ENCODE results near the gene PCDHGB5. TPM values are rescaled to one million over a fixed set of nuclear protein-coding genes. Genes with fewer than 3 reads are reported as not detected.

The PCDHGB5 gene
- total RNA-seq, 1 donor from 2014 or later, result 3.3 TPM

DNA sequence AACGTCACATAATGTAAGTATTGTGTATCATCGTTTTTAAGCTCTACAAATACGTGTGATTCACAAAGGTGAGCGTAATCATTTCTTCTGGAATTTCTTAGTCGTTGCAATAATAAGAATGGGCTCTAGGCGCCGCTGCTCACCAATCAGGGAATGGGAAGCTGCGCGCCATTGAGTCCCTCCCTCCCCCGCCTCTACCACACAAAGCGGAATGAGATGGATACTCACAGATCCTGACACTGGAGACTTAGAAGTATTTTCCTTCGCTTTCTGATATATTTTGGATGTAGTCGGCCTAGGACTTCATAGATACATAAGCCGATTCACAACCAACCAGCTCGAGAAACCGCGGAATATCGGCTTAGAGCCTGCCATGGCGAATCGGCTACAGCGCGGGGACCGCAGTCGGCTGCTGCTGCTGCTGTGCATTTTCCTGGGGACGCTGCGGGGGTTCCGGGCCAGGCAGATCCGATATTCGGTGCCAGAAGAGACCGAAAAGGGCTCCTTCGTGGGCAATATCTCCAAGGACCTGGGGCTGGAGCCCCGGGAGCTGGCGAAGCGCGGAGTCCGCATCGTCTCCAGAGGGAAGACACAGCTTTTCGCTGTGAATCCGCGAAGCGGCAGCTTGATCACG lies 23.2 kb downstream of the PCDHGB5 start, which contains the start of gene PCDHGA11:
PCDHGA11 (plus strand) TSS at position 197 of the 634 bp plus-strand sequence; CDS start at position 374, 177 bp downstream.

DNA sequence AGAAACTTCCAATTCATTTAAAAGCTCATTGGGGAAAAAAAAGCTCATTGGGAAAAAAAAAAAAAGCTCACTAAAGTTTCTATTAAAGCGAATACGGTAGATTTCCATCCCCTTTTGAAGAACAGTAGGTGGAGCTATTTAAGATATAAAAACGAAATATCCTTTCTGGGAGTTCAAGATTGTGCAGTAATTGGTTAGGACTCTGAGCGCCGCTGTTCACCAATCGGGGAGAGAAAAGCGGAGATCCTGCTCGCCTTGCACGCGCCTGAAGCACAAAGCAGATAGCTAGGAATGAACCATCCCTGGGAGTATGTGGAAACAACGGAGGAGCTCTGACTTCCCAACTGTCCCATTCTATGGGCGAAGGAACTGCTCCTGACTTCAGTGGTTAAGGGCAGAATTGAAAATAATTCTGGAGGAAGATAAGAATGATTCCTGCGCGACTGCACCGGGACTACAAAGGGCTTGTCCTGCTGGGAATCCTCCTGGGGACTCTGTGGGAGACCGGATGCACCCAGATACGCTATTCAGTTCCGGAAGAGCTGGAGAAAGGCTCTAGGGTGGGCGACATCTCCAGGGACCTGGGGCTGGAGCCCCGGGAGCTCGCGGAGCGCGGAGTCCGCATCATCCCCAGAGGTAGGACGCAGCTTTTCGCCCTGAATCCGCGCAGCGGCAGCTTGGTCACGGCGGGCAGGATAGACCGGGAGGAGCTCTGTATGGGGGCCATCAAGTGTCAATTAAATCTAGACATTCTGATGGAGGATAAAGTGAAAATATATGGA lies 32.8 kb downstream of the PCDHGB5 start, which contains the start of gene PCDHGA12:
PCDHGA12 (plus strand) TSS at position 176 of the 782 bp plus-strand sequence; CDS start at position 429, 253 bp downstream.

Other genes with a start within 250 kb of the PCDHGB5 start
- not detected in 2 replicates for gene PCDHB6, start 247.9 kb upstream of the PCDHGB5 start, total RNA-seq
- not detected in 2 replicates for gene PCDHB7, start 225.3 kb upstream of the PCDHGB5 start, total RNA-seq
- gene PCDHB8, start 220.2 kb upstream of the PCDHGB5 start, total RNA-seq, result not detected in 2 replicates
- 0.16 TPM in 1 of 2 replicates, not detected in the other for gene PCDHB16, start 215.6 kb upstream of the PCDHGB5 start, total RNA-seq
- 0.08 TPM in 1 of 2 replicates, not detected in the other for gene PCDHB9, start 210.8 kb upstream of the PCDHGB5 start, total RNA-seq
- under 0.01 and 0.04 TPM in 2 replicates for gene PCDHB10, start 205.6 kb upstream of the PCDHGB5 start, total RNA-seq
- gene PCDHB11, start 198.3 kb upstream of the PCDHGB5 start, total RNA-seq, result not detected in 2 replicates
- not detected in 2 replicates for gene PCDHB12, start 189.2 kb upstream of the PCDHGB5 start, total RNA-seq
- not detected in 2 replicates for gene PCDHB13, start 184.0 kb upstream of the PCDHGB5 start, total RNA-seq
- gene PCDHB14, start 174.6 kb upstream of the PCDHGB5 start, total RNA-seq, result 0.04 TPM in 1 of 2 replicates, not detected in the other
- 0.04 and 0.08 TPM in 2 replicates for gene PCDHB15, start 152.6 kb upstream of the PCDHGB5 start, total RNA-seq
- gene SLC25A2, start 93.9 kb upstream of the PCDHGB5 start, total RNA-seq, result not detected in 2 replicates
- 28.9 and 35.5 TPM in 2 replicates for gene TAF7, start 77.2 kb upstream of the PCDHGB5 start, total RNA-seq
- not detected in 2 replicates for gene PCDHGA1, start 67.4 kb upstream of the PCDHGB5 start, total RNA-seq
- gene PCDHGA2, start 59.2 kb upstream of the PCDHGB5 start, total RNA-seq, result 0.04 and 0.55 TPM in 2 replicates
- 0.04 and 0.08 TPM in 2 replicates for gene PCDHGA3, start 54.1 kb upstream of the PCDHGB5 start, total RNA-seq
- gene PCDHGB1, start 47.8 kb upstream of the PCDHGB5 start, total RNA-seq, result 0.23 and 0.38 TPM in 2 replicates
- 0.08 and 0.15 TPM in 2 replicates for gene PCDHGA4, start 42.9 kb upstream of the PCDHGB5 start, total RNA-seq
- 0.08 and 0.23 TPM in 2 replicates for gene PCDHGB2, start 38.0 kb upstream of the PCDHGB5 start, total RNA-seq
- under 0.01 TPM in 1 of 2 replicates, not detected in the other for gene PCDHGA5, start 33.8 kb upstream of the PCDHGB5 start, total RNA-seq
- 0.31 and 0.46 TPM in 2 replicates for gene PCDHGB3, start 27.7 kb upstream of the PCDHGB5 start, total RNA-seq
- 0.15 and 0.16 TPM in 2 replicates for gene PCDHGA6, start 24.1 kb upstream of the PCDHGB5 start, total RNA-seq
- gene PCDHGA7, start 15.2 kb upstream of the PCDHGB5 start, total RNA-seq, result 0.11 and 0.86 TPM in 2 replicates
- 1.5 and 3.7 TPM in 2 replicates for gene PCDHGB4, start 10.2 kb upstream of the PCDHGB5 start, total RNA-seq
- gene PCDHGA8, start 5.3 kb upstream of the PCDHGB5 start, total RNA-seq, result 0.08 and 0.39 TPM in 2 replicates
- gene PCDHGA9, start 4.8 kb downstream of the PCDHGB5 start, total RNA-seq, result 0.53 and 0.70 TPM in 2 replicates
- 0.61 and 0.70 TPM in 2 replicates for gene PCDHGB6, start 10.1 kb downstream of the PCDHGB5 start, total RNA-seq
- 1.3 and 1.6 TPM in 2 replicates for gene PCDHGA10, start 15.0 kb downstream of the PCDHGB5 start, total RNA-seq
- gene PCDHGB7, start 19.7 kb downstream of the PCDHGB5 start, total RNA-seq, result 1.3 and 2.3 TPM in 2 replicates
- gene PCDHGA11, start 23.1 kb downstream of the PCDHGB5 start, total RNA-seq, result 0.84 and 0.94 TPM in 2 replicates
- 1.6 and 4.0 TPM in 2 replicates for gene PCDHGA12, start 32.6 kb downstream of the PCDHGB5 start, total RNA-seq
- 21.8 and 60.9 TPM in 2 replicates for gene PCDHGC3, start 78.0 kb downstream of the PCDHGB5 start, total RNA-seq
- 0.19 and 0.31 TPM in 2 replicates for gene PCDHGC4, start 87.1 kb downstream of the PCDHGB5 start, total RNA-seq
- gene PCDHGC5, start 91.1 kb downstream of the PCDHGB5 start, total RNA-seq, result 1.2 and 5.0 TPM in 2 replicates
- gene DIAPH1, start 221.1 kb downstream of the PCDHGB5 start, total RNA-seq, result 99.0 and 100 TPM in 2 replicates
- 51.6 and 61.5 TPM in 2 replicates for gene HDAC3, start 238.9 kb downstream of the PCDHGB5 start, total RNA-seq
- 5.6 and 15.1 TPM in 2 replicates for gene RELL2, start 239.1 kb downstream of the PCDHGB5 start, total RNA-seq

All from hair follicular keratinocyte (primary cell).